NCI-H446 treated with DMSO at 0.1 percent for 48 hours (cell line): ENCODE measurements around the gene DTD2.
"Not testable (repeated sequence)": the region's sequence is repeated elsewhere in the genome, so short reads cannot be mapped to it uniquely, and the experiment has no call there.

Experiments
- DNase-seq: peaks from one replicate; lab custom pipeline; 2025; lab: John Stamatoyannopoulos, UW

The DTD2 gene

GRCh38 chr14:31441273-31442111, 15.8 kb downstream of the DTD2 start:
- DNase-seq: no peak

GRCh38 chr14:31440280-31440679, 17.0 kb downstream of the DTD2 start:
- DNase-seq: no peak

GRCh38 chr14:31439561-31439960, 17.7 kb downstream of the DTD2 start:
- DNase-seq: no peak

GRCh38 chr14:31437045-31437691, 20.1 kb downstream of the DTD2 start:
- DNase-seq: not testable (repeated sequence)

GRCh38 chr14:31435276-31435675, 22.0 kb downstream of the DTD2 start:
- peak; percentile 90 for DNase-seq

GRCh38 chr14:31430634-31431264, 26.6 kb downstream of the DTD2 start:
- no peak for DNase-seq

GRCh38 chr14:31429791-31430190, 27.5 kb downstream of the DTD2 start:
- no peak for DNase-seq

- DNase-seq: no peak
These were observed 29.3 kb downstream of the DTD2 start for GRCh38 chr14:31428011-31428410.

- no peak for DNase-seq
These were observed 30.6 kb downstream of the DTD2 start for GRCh38 chr14:31426663-31427062.

GRCh38 chr14:31425905-31426304, 31.4 kb downstream of the DTD2 start:
- DNase-seq: no peak

- no peak for DNase-seq
These were observed 36.1 kb downstream of the DTD2 start for GRCh38 chr14:31421200-31421599.

- DNase-seq: peak; percentile 87
These were observed 36.8 kb downstream of the DTD2 start, which contains the start of gene HEATR5A for GRCh38 chr14:31420319-31421111. Gene HEATR5A (minus strand): TSS chr14:31420550. CDS start chr14:31402975, 17,575 bp downstream.

GRCh38 chr14:31419967-31420318, 37.4 kb downstream of the DTD2 start:
- no peak for DNase-seq

- DNase-seq: no peak
These were observed 37.9 kb downstream of the DTD2 start for GRCh38 chr14:31419179-31419966.

GRCh38 chr14:31418440-31418839, 38.9 kb downstream of the DTD2 start:
- DNase-seq: no peak

GRCh38 chr14:31414190-31414833, 43.0 kb downstream of the DTD2 start:
- no peak for DNase-seq

- DNase-seq: no peak
These were observed 46.0 kb downstream of the DTD2 start for GRCh38 chr14:31411218-31411727.

GRCh38 chr14:31410048-31410650, 47.2 kb downstream of the DTD2 start:
- no peak for DNase-seq

- no peak for DNase-seq
These were observed 48.9 kb downstream of the DTD2 start for GRCh38 chr14:31408421-31408820.

GRCh38 chr14:31405599-31406232, 51.6 kb downstream of the DTD2 start:
- DNase-seq: no peak
